Heart right ventricle (tissue), 16 donors: ENCODE measurements around the gene KMT5B. TPM values are rescaled to one million over a fixed set of nuclear protein-coding genes. Genes with fewer than 3 reads are reported as not detected.
A peak's percentile ranks its signal among the peaks of the same experiment; 100 is the strongest.

Source experiments
- ATAC-seq, 8 donors: fragments of 200-7000 bp; cut with Tn5 transposase; one replicate each; pipeline ENCODE4 v1.9.1; 2020; ENCODE audit warnings: mild to moderate bottlenecking in 8 of 8, moderate library complexity in 8 of 8, moderate number of reproducible peaks in 1 of 8
- DNase-seq, 2 donors: peaks; one replicate each; pipeline ENCODE4 v3.0.0-alpha.2; 2020
- H3K27ac ChIP-seq, 10 donors: fragments of 200-600 bp; sonication (generic) in 2 of 10; one replicate each; pipeline versions ENCODE4 v1.5.0 to v1.8.0; 2020 to 2022; ENCODE audit warnings: mild to moderate bottlenecking in 3 of 10
- H3K27me3 ChIP-seq, 7 donors: fragments of 200-600 bp; one replicate each; pipeline ENCODE4 v1.8.0; 2021 to 2022; ENCODE audit warnings: mild to moderate bottlenecking in 2 of 7
- H3K36me3 ChIP-seq, 9 donors: fragments of 200-600 bp; sonication (generic) in 1 of 9; one replicate each; pipeline versions ENCODE4 v1.5.0 to v1.8.0; 2020 to 2022; ENCODE audit warnings: mild to moderate bottlenecking in 2 of 9
- H3K4me1 ChIP-seq, 9 donors: fragments of 200-600 bp; sonication (generic) in 1 of 9; one replicate each; pipeline versions ENCODE4 v1.5.0 to v1.8.0; 2020 to 2022; ENCODE audit warnings: mild to moderate bottlenecking in 4 of 9
- H3K4me3 ChIP-seq, 10 donors: fragments of 200-600 bp; sonication (generic) in 2 of 10; one replicate each; pipeline versions ENCODE4 v1.5.0 to v1.8.0; 2020 to 2022; ENCODE audit warnings: mild to moderate bottlenecking in 7 of 10, moderate library complexity in 2 of 10
- H3K9me3 ChIP-seq, 11 donors: fragments of 200-600 bp in 10 of 11; sonication (generic) in 2 of 11; one replicate each; pipeline versions ENCODE4 v1.5.0 to v1.8.0; 2013 to 2022; ENCODE audit warnings: mild to moderate bottlenecking in 2 of 11, control low read depth in 1 of 11, moderate library complexity in 1 of 11
- WGBS, 2 donors: extraction: QIAGEN DNeasy Blood & Tissue Kit; methylation state at CpG; one replicate each; pipeline ENCODE4 v1.1.7; 2013; ENCODE audit warnings: inconsistent platforms in 1 of 2; 5-methylcytosine and 5-hydroxymethylcytosine counted together
- intact Hi-C, 10 donors: fragments of 100-400 bp; cut with DNase I; formaldehyde crosslinking; loops; one replicate each; pipeline versions ENCODE4 v1.11.1 to v1.14.2; 2022
- polyA plus RNA-seq, 2 donors: library from polyadenylated mRNA; stranded (reverse); fragments of 200-250 nt; gene quantifications; one replicate each; pipeline ENCODE4 v1.2.3, GENCODE V29; 2013
- total RNA-seq, 10 donors: library from RNA; stranded (reverse); fragmentation: NEBNext Ultra II Directional in 3 of 10; extraction: Animal tissue kit (Norgen Biotek cat#: 25700) in 3 of 10; gene quantifications; one replicate each; pipeline versions ENCODE4 v1.2.1 to v1.2.4, GENCODE V29; 2021 to 2023
- TF ChIP-seq, protein P1 (sequence below), 9 donors: fragments of 200-600 bp; sonication (generic) in 2 of 9; IDR thresholded peaks; one replicate each; pipeline versions ENCODE4 v1.5.0 to v1.8.0; 2021 to 2022; ENCODE audit warnings: antibody characterized with exemption in 9 of 9, mild to moderate bottlenecking in 5 of 9, moderate library complexity in 1 of 9
- donor health status: Arrhythmogenic right ventricular cardiomyopathy.
- donor health status: ischemic (EF 13 %, LVEDD 7.1; RV severe dilation, severe dysfunction).
- donor health status: healthy with polysubstance abuse.
- donor health status: DM: no; HTN: yes; CAD: no.
- donor health status: DM: no; HTN: no; CAD: no.
- donor health status: ischemic (EF 25% LVEDD 6.9; RV normal size, moderate dysfunction).
- donor health status: ischemic (EF 25% LVEDD 5.7; RV mildly dilated, moderate dysfunction).
- donor health status: healthy.
- donor health status: DM: yes; HTN: yes; CAD: no.
- donor health status: Ischemic cardiomyopathy.
- donor health status: ischemic (EF 35%, LVEDD 5.7; RV mildly dilated, moderate dysfunction).
- donor health status: nonischemic (EF 11% LVEDD 7.7; RV severe dilation, severe dysfunction).
- donor health status: DM: yes; HTN: yes; CAD: no.
- donor health status: PGD.
- donor health status: ischemic (EF 29% LVEDD 5.4; RV normal size, mild dysfunction).
- donor health status: nonischemic (EF 23%, LVEDD 6.1; RV moderate dilation, normal function).

The KMT5B gene
- total and polyA plus RNA-seq, 12 donors = 10.5 to 37.1 (median 29.6) TPM

GRCh38 chr11:68116126-68116525 lies 97.0 kb downstream of the KMT5B start:
- WGBS, 2 donors = 95% methylated on average over 7 of the region's 7 CpGs
- Histone ChIP-seq H3K4me1 (peaks cover 0 to 58% (median 34%) of the 10 kb centered on the region in 9 donors), H3K27ac (no peak overlapping the region), H3K9me3 (no peaks in the 10 kb centered on the region), H3K27me3 (no peaks in the 10 kb centered on the region), H3K4me3 (no peak overlapping the region), H3K36me3 (no peaks in the 10 kb centered on the region)
- TF ChIP-seq, protein P1, sequence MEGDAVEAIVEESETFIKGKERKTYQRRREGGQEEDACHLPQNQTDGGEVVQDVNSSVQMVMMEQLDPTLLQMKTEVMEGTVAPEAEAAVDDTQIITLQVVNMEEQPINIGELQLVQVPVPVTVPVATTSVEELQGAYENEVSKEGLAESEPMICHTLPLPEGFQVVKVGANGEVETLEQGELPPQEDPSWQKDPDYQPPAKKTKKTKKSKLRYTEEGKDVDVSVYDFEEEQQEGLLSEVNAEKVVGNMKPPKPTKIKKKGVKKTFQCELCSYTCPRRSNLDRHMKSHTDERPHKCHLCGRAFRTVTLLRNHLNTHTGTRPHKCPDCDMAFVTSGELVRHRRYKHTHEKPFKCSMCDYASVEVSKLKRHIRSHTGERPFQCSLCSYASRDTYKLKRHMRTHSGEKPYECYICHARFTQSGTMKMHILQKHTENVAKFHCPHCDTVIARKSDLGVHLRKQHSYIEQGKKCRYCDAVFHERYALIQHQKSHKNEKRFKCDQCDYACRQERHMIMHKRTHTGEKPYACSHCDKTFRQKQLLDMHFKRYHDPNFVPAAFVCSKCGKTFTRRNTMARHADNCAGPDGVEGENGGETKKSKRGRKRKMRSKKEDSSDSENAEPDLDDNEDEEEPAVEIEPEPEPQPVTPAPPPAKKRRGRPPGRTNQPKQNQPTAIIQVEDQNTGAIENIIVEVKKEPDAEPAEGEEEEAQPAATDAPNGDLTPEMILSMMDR (IDR thresholded peaks at IDR 0.05) = no peak
- no peak for DNase-seq
- intact Hi-C loops = no loop called here
- no peak for ATAC-seq

GRCh38 chr11:68115285-68115684 lies 97.8 kb downstream of the KMT5B start:
- Histone ChIP-seq H3K9me3 (no peaks in the 10 kb centered on the region), H3K36me3 (no peaks in the 10 kb centered on the region), H3K4me3 (no peak overlapping the region), H3K4me1 (peaks cover 0 to 58% (median 32%) of the 10 kb centered on the region in 9 donors), H3K27me3 (no peaks in the 10 kb centered on the region), H3K27ac (peak overlapping the region in 1 of 10 donors; percentile 27)
- WGBS, 2 donors = 67 to 70% methylated on average over 1 of the region's 1 CpG
- TF ChIP-seq, protein P1 (IDR thresholded peaks at IDR 0.05) = no peak
- intact Hi-C loops = no loop called here
- ATAC-seq (peak in 4 of 8 donors; percentile 20 to 68 (median 49)), DNase-seq (no peak)

DNA sequence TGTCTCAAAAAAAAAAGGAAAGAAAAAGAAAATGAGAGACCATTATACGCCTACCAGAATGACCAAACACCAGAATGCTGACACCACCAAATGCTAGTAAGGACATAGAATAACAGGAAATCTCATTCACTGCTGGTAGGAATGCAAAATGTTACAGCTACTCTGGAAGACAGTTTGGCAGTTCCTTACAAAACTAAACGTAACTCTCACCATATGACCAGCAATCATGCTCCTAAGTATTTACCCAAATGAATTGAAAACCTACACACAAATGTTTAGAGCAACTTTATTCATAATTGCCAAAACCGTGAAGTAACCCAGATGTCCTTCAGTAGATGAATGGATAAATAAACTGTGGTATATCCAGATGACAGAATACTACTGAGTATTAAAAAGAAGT lies 99.1 kb downstream of the KMT5B start:
- peak in 4 of 8 donors; percentile 33 to 42 (median 34) for ATAC-seq
- no peaks in the 10 kb centered on the region for H3K36me3 ChIP-seq
- H3K27me3 ChIP-seq = no peaks in the 10 kb centered on the region
- 53 to 56% methylated on average over 3 of the region's 3 CpGs for WGBS, 2 donors
- intact Hi-C loops = no loop called here
- H3K4me3 ChIP-seq = no peak overlapping the region
- peak overlapping the region in 1 of 10 donors; percentile 68 for H3K27ac ChIP-seq
- H3K4me1 ChIP-seq = peaks cover 0 to 52% (median 19%) of the 10 kb centered on the region in 9 donors
- no peak for DNase-seq
- H3K9me3 ChIP-seq = no peaks in the 10 kb centered on the region
- TF ChIP-seq, protein P1 (IDR thresholded peaks at IDR 0.05) = no peak

- H3K27ac ChIP-seq = no peak overlapping the region
- WGBS, 2 donors = 77 to 80% methylated on average over 10 of the region's 10 CpGs
- ATAC-seq (no peak), DNase-seq (no peak)
- TF ChIP-seq, protein P1 (IDR thresholded peaks at IDR 0.05) = no peak
- no peaks in the 10 kb centered on the region for H3K27me3 ChIP-seq
- no peaks in the 10 kb centered on the region for H3K36me3 ChIP-seq
- no peak overlapping the region for H3K4me3 ChIP-seq
- H3K4me1 ChIP-seq = peaks cover 0 to 24% (median 14%) of the 10 kb centered on the region in 9 donors
- H3K9me3 ChIP-seq = no peaks in the 10 kb centered on the region
- intact Hi-C loops = no loop called here
These were observed 105.4 kb downstream of the KMT5B start for GRCh38 chr11:68107689-68108088.
